ENCODE measurements around the gene DDAH1.

- TF ChIP-seq, protein P1, sequence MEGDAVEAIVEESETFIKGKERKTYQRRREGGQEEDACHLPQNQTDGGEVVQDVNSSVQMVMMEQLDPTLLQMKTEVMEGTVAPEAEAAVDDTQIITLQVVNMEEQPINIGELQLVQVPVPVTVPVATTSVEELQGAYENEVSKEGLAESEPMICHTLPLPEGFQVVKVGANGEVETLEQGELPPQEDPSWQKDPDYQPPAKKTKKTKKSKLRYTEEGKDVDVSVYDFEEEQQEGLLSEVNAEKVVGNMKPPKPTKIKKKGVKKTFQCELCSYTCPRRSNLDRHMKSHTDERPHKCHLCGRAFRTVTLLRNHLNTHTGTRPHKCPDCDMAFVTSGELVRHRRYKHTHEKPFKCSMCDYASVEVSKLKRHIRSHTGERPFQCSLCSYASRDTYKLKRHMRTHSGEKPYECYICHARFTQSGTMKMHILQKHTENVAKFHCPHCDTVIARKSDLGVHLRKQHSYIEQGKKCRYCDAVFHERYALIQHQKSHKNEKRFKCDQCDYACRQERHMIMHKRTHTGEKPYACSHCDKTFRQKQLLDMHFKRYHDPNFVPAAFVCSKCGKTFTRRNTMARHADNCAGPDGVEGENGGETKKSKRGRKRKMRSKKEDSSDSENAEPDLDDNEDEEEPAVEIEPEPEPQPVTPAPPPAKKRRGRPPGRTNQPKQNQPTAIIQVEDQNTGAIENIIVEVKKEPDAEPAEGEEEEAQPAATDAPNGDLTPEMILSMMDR (IDR thresholded peaks at IDR 0.05), result no peak
- no peak for TF ChIP-seq POLR2A (IDR thresholded peaks at IDR 0.05)
These were observed 2.1 kb upstream of the DDAH1 start for GRCh38 chr1:85467036-85467435.

All from breast epithelium (tissue), 3 donors.